ENCODE results near the gene RTN4RL2. TPM values are rescaled to one million over a fixed set of nuclear protein-coding genes. Genes with fewer than 3 reads are reported as not detected.

Gene RTN4RL2
- total RNA-seq, 1 donor from 2014 or later = 0.67 TPM

GRCh38 chr11:57424792-57425564 is 35.4 kb upstream of the RTN4RL2 start:
- TF ChIP-seq, protein P1, sequence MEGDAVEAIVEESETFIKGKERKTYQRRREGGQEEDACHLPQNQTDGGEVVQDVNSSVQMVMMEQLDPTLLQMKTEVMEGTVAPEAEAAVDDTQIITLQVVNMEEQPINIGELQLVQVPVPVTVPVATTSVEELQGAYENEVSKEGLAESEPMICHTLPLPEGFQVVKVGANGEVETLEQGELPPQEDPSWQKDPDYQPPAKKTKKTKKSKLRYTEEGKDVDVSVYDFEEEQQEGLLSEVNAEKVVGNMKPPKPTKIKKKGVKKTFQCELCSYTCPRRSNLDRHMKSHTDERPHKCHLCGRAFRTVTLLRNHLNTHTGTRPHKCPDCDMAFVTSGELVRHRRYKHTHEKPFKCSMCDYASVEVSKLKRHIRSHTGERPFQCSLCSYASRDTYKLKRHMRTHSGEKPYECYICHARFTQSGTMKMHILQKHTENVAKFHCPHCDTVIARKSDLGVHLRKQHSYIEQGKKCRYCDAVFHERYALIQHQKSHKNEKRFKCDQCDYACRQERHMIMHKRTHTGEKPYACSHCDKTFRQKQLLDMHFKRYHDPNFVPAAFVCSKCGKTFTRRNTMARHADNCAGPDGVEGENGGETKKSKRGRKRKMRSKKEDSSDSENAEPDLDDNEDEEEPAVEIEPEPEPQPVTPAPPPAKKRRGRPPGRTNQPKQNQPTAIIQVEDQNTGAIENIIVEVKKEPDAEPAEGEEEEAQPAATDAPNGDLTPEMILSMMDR (IDR thresholded peaks at IDR 0.05; ENCODE audit: insufficient read depth, low read length, poor library complexity, severe bottlenecking) = no peak
- no peaks in the 10 kb centered on the region for H3K36me3 ChIP-seq (ENCODE audit: control insufficient read depth, insufficient read depth, low read length)
- no peaks in the 10 kb centered on the region for H3K27me3 ChIP-seq (ENCODE audit: control insufficient read depth, insufficient read depth, low read length)
- no peak overlapping the region for H3K4me3 ChIP-seq (ENCODE audit: low read depth, low read length)
- peak; percentile 91 for DNase-seq (ENCODE audit: low read depth)

DNA sequence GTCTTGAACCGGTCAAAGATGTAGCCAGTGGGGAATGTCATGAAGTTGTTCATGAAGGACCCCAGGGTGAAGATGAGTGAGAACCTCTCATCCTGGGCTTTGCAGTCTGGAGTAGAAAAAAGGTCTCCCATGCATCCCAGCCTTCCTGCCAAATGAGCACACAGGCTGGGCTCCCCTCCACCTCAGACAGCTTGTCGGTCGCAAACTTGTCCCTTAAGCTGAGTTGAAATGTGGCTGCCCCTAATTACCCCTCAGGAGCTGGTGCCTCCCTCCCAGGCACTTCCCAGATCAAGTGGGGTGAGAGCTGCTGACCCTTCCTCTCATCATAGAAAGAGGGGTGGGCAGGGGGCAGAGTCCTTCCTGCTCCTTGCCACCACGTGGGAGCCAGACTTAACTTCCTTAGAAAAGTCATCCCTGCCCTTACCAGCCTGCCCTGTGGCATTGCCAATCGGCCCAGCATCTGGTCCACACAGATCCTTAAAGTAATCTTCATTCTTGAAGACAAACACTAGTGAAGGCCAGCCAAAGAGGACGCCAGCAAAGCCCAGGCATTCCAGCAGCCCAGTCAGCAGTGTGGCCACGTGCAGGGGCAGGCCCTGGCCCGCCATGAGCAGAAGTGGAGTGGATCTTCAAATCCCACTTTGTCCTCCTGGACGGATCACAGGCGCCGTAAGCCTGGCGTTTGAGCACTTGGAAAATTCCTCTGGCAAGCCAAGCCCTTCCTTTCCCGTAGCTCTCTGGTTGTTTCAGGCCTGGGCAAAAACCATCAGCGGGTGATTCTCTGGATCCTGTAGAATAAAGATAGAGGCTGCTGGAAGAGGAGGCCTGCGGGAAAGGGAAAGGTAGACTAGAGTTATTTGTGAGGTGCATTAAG is 34.5 kb upstream of the RTN4RL2 start:
- peak overlapping the region; percentile 39 for H3K4me3 ChIP-seq (ENCODE audit: low read depth, low read length)
- no peak for DNase-seq (ENCODE audit: low read depth)
- no peaks in the 10 kb centered on the region for H3K36me3 ChIP-seq (ENCODE audit: control insufficient read depth, insufficient read depth, low read length)
- H3K27me3 ChIP-seq (ENCODE audit: control insufficient read depth, insufficient read depth, low read length) = no peaks in the 10 kb centered on the region
- TF ChIP-seq, protein P1 (IDR thresholded peaks at IDR 0.05; ENCODE audit: insufficient read depth, low read length, poor library complexity, severe bottlenecking) = no peak

GRCh38 chr11:57426439-57426928 is 33.8 kb upstream of the RTN4RL2 start:
- TF ChIP-seq, protein P1 (IDR thresholded peaks at IDR 0.05; ENCODE audit: insufficient read depth, low read length, poor library complexity, severe bottlenecking) = no peak
- no peaks in the 10 kb centered on the region for H3K36me3 ChIP-seq (ENCODE audit: control insufficient read depth, insufficient read depth, low read length)

DNA sequence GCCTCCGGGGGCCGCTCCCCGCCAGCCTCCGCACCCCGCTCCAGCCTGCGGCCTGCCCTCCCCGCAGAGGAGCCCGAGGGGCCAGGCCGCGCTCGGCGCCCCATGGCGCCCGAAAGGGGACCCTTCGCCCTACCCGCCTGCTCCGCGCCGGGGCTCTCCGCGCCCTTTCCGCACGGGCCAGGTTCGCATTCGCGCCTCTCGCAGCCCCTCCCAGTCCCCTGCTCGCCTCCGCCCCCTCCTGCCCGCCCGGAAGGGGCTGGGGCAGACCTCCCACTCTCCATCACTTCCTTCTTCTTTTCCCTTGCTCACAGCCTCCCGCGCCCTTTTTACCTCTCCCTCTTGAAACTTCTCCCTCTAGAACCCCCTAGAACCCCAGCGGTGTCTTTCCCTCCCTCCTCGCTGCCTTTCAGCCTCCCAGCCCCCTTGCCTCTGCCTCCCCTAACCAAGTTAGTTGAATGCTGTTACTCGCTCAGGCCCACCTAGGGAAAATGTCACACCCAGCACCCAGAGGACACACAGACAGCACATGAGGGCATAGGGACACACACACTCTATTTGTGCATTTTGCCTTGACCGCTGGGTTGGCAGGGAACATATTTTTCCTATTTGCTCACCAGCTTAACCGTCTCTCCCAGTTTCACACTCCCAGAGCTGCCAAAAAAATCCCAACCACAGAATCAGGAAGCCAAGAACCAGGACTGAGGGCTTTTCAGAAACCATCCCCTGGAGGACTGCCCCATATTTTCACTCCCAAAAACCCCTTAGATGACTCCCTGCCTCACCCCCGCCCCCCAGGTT is 33.2 kb upstream of the RTN4RL2 start, which contains the start of gene SLC43A3:
SLC43A3 (minus strand) TSS at position 193 of the 798 bp plus-strand sequence. CDS start 949 bp downstream, outside the sequence.
- H3K36me3 ChIP-seq (ENCODE audit: control insufficient read depth, insufficient read depth, low read length) = no peaks in the 10 kb centered on the region
- TF ChIP-seq, protein P1 (IDR thresholded peaks at IDR 0.05; ENCODE audit: insufficient read depth, low read length, poor library complexity, severe bottlenecking) = peak; percentile 2
- H3K27me3 ChIP-seq (ENCODE audit: control insufficient read depth, insufficient read depth, low read length) = no peaks in the 10 kb centered on the region
- peak within 1 kb of the TSS; percentile 39 for H3K4me3 ChIP-seq (ENCODE audit: low read depth, low read length)
- DNase-seq (ENCODE audit: low read depth) = peak; percentile 48

More at GRCh38 chr11:57426439-57426928, 33.8 kb upstream of the RTN4RL2 start:
- no peak for DNase-seq (ENCODE audit: low read depth)
- no peaks in the 10 kb centered on the region for H3K27me3 ChIP-seq (ENCODE audit: control insufficient read depth, insufficient read depth, low read length)
- peak overlapping the region; percentile 39 for H3K4me3 ChIP-seq (ENCODE audit: low read depth, low read length)

DNA sequence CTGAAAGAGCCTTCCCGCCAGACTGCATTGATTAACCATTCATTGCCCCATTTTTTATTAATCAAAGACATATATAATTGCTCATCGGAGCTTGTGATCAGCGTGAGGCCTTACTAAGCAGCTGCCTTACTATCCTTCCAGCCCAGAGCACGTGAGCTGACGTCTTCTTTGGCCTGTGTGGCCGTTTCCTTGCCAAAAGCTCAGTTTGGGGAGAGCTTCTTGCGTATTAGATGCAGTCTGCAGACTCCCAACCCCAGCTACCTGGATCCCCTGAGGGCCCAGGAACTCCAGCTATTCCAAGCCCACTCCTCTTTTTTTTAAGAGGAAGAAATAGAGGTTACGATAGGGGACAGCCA is 32.6 kb upstream of the RTN4RL2 start:
- no peak for DNase-seq (ENCODE audit: low read depth)
- H3K36me3 ChIP-seq (ENCODE audit: control insufficient read depth, insufficient read depth, low read length) = no peaks in the 10 kb centered on the region
- no peak overlapping the region for H3K4me3 ChIP-seq (ENCODE audit: low read depth, low read length)
- H3K27me3 ChIP-seq (ENCODE audit: control insufficient read depth, insufficient read depth, low read length) = no peaks in the 10 kb centered on the region
- TF ChIP-seq, protein P1 (IDR thresholded peaks at IDR 0.05; ENCODE audit: insufficient read depth, low read length, poor library complexity, severe bottlenecking) = no peak

Data from kidney epithelial cell (primary cell).